Measurements from ENCODE around the gene PDIA4. TPM values are rescaled to one million over a fixed set of nuclear protein-coding genes. Genes with fewer than 3 reads are reported as not detected.

The PDIA4 gene
- total and polyA plus RNA-seq, 2 donors from 2014 or later: 69.9 to 159 TPM

DNA sequence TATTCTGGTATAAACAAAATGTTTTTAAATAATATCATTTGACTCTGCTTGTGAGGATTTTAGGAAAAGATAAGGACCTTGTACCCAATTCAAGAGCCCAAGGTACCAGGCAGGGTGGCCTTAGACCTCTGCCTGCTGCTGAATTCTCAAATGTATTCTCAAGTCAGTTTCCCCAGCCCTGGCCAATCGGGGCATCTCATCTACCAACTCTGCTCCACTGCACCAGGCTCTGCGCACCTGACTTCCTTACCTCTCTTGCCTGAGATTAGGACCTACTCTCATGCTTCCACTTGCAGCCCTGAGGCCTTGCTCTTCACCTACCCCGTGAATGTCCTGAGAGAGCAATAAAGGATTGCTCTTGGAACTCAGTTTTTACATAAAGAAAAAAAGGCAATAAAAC, 74.6 kb downstream of the PDIA4 start:
- DNase-seq: peak in 1 of 5 donors; percentile 23
- TF ChIP-seq, protein P1, sequence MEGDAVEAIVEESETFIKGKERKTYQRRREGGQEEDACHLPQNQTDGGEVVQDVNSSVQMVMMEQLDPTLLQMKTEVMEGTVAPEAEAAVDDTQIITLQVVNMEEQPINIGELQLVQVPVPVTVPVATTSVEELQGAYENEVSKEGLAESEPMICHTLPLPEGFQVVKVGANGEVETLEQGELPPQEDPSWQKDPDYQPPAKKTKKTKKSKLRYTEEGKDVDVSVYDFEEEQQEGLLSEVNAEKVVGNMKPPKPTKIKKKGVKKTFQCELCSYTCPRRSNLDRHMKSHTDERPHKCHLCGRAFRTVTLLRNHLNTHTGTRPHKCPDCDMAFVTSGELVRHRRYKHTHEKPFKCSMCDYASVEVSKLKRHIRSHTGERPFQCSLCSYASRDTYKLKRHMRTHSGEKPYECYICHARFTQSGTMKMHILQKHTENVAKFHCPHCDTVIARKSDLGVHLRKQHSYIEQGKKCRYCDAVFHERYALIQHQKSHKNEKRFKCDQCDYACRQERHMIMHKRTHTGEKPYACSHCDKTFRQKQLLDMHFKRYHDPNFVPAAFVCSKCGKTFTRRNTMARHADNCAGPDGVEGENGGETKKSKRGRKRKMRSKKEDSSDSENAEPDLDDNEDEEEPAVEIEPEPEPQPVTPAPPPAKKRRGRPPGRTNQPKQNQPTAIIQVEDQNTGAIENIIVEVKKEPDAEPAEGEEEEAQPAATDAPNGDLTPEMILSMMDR (IDR thresholded peaks at IDR 0.05; ENCODE audit: borderline replicate concordance, extremely low read depth, insufficient read depth): no peak
- H3K4me1 ChIP-seq (ENCODE audit: control insufficient read depth in 2 of 3, insufficient read depth in 2 of 3, low read depth in 1 of 3, low read length in 3 of 3): no peaks in the 10 kb centered on the region
- no peak overlapping the region for H3K9ac ChIP-seq (ENCODE audit: low read length in 3 of 3)
- no peak for FAIRE-seq
- no peak overlapping the region for H3K27ac ChIP-seq (ENCODE audit: low read depth in 2 of 2, low read length in 2 of 2)
- intact Hi-C loops (cut with DNase I): no loop called here
- H3K9me3 ChIP-seq (ENCODE audit: control insufficient read depth in 2 of 3, insufficient read depth in 1 of 3, low read length in 3 of 3): no peaks in the 10 kb centered on the region
- H3K36me3 ChIP-seq (ENCODE audit: control insufficient read depth in 2 of 3, insufficient read depth in 3 of 3, low read length in 3 of 3): no peaks in the 10 kb centered on the region
- no peak overlapping the region for H3K4me3 ChIP-seq (ENCODE audit: low read length in 3 of 3)
- no peaks in the 10 kb centered on the region for H3K27me3 ChIP-seq (ENCODE audit: control insufficient read depth, insufficient read depth, low read length)

Other genes with a start within 250 kb of the PDIA4 start
- 4.7 TPM for gene EZH2, start 144.2 kb downstream of the PDIA4 start, total RNA-seq
- 1.6 TPM for gene EZH2, start 144.2 kb downstream of the PDIA4 start, polyA plus RNA-seq (ENCODE audit: insufficient read depth, low read depth, low replicate concordance)
- gene ZNF786, start 62.2 kb upstream of the PDIA4 start, total RNA-seq: 8.0 TPM
- 2.6 TPM for gene ZNF786, start 62.2 kb upstream of the PDIA4 start, polyA plus RNA-seq (ENCODE audit: insufficient read depth, low read depth, low replicate concordance)
- 2.5 TPM for gene ZNF425, start 97.8 kb upstream of the PDIA4 start, total RNA-seq
- 2.4 TPM for gene ZNF425, start 97.8 kb upstream of the PDIA4 start, polyA plus RNA-seq (ENCODE audit: insufficient read depth, low read depth, low replicate concordance)
- 12.6 TPM for gene ZNF398, start 118.9 kb upstream of the PDIA4 start, total RNA-seq
- gene ZNF398, start 118.9 kb upstream of the PDIA4 start, polyA plus RNA-seq (ENCODE audit: insufficient read depth, low read depth, low replicate concordance): 3.2 TPM
- gene ZNF282, start 167.0 kb upstream of the PDIA4 start, total RNA-seq: 24.5 TPM
- 9.3 TPM for gene ZNF282, start 167.0 kb upstream of the PDIA4 start, polyA plus RNA-seq (ENCODE audit: insufficient read depth, low read depth, low replicate concordance)
- gene ZNF212, start 211.1 kb upstream of the PDIA4 start, total RNA-seq: 13.4 TPM
- gene ZNF212, start 211.1 kb upstream of the PDIA4 start, polyA plus RNA-seq (ENCODE audit: insufficient read depth, low read depth, low replicate concordance): 7.9 TPM
- 21.8 TPM for gene ZNF783, start 233.7 kb upstream of the PDIA4 start, total RNA-seq
- 3.6 TPM for gene ZNF783, start 233.7 kb upstream of the PDIA4 start, polyA plus RNA-seq (ENCODE audit: insufficient read depth, low read depth, low replicate concordance)